Gastrocnemius medialis (tissue), 4 donors: ENCODE results near the gene TLE2. TPM values are rescaled to one million over a fixed set of nuclear protein-coding genes. Genes with fewer than 3 reads are reported as not detected.

Source experiments
- ATAC-seq, 2 donors: fragments of 150-250 bp; one replicate each; pipeline ENCODE4 v1.9.1; 2016
- DNase-seq, 2 donors: peaks; one replicate each; pipeline ENCODE4 v3.0.0-alpha.2; 2019
- H3K27ac ChIP-seq, 4 donors: fragments of 200-600 bp; sonication (generic); 1 replicate in 1 of 4; 2 replicates in 3 of 4; pipeline ENCODE4 v1.5.1; 2016 to 2018; ENCODE audit warnings: mild to moderate bottlenecking in 2 of 4, moderate library complexity in 1 of 4
- H3K27me3 ChIP-seq, 3 donors: fragments of 200-600 bp; sonication (generic) in 2 of 3; 1 replicate in 1 of 3; 2 replicates in 2 of 3; pipeline versions ENCODE4 v1.5.1 to v1.6.0; 2016 to 2019; ENCODE audit warnings: mild to moderate bottlenecking in 1 of 3, moderate library complexity in 1 of 3
- H3K36me3 ChIP-seq, 2 donors: fragments of 200-600 bp; sonication (generic) in 1 of 2; one replicate each; pipeline ENCODE4 v1.5.1; 2017 to 2018
- H3K4me1 ChIP-seq, 2 donors: fragments of 200-600 bp; sonication (generic) in 1 of 2; one replicate each; pipeline ENCODE4 v1.5.1; 2016 to 2017; ENCODE audit warnings: mild to moderate bottlenecking in 2 of 2
- H3K4me3 ChIP-seq, 4 donors: fragments of 200-600 bp; sonication (generic) in 3 of 4; 1 replicate in 1 of 4; 2 replicates in 3 of 4; pipeline ENCODE4 v1.5.1; 2016 to 2019; ENCODE audit warnings: mild to moderate bottlenecking in 2 of 4
- H3K9me3 ChIP-seq, 3 donors: fragments of 200-600 bp; sonication (generic) in 2 of 3; 1 replicate in 1 of 3; 2 replicates in 2 of 3; pipeline ENCODE4 v1.5.1; 2016 to 2019
- CTCF ChIP-seq, 5 experiments: fragments of 450-650 bp in 3 of 5; fragments of 200-600 bp in 2 of 5; sonication (generic) in 2 of 5; IDR thresholded peaks in 4 of 5; conservative IDR thresholded peaks in 1 of 5; 1 replicate in 4 of 5; 2 replicates in 1 of 5; pipeline ENCODE4 v1.5.1; 2016 to 2019; ENCODE audit warnings: antibody characterized with exemption in 5 of 5, mild to moderate bottlenecking in 3 of 5, moderate library complexity in 3 of 5
- POLR2A ChIP-seq, 2 donors: fragments of 450-650 bp; IDR thresholded peaks; one replicate each; pipeline ENCODE4 v1.6.1; 2017; ENCODE audit warnings: antibody characterized with exemption in 2 of 2, mild to moderate bottlenecking in 2 of 2, moderate library complexity in 2 of 2
- in situ Hi-C, 4 donors: fragments of 200-750 bp; cut with MboI; loops; one replicate each; pipeline versions ENCODE4 v1.15.0 to v1.8.0; 2017; ENCODE audit warnings: low sequenced_read_pairs in 4 of 4
- intact Hi-C: fragments of 100-400 bp; cut with DNase I; formaldehyde crosslinking; loops from one replicate; pipeline ENCODE4 v1.15.1; 2023; ENCODE audit warnings: low total_unique reads
- total RNA-seq, 4 donors: library from RNA; depleted of rRNA; stranded (reverse); fragments of >200 nt; gene quantifications; one replicate each; pipeline versions ENCODE4 v1.1.0 to v1.2.3, GENCODE V29; 2016

The TLE2 gene
- total RNA-seq, 4 donors from 2014 or later = 26.1 to 48.5 (median 45.2) TPM

- intact Hi-C loops = no loop called here
- H3K27ac ChIP-seq = peak overlapping the region; percentile 78 to 99 (median 82)
- DNase-seq = peak; percentile 78 to 88
These were observed 28.2 kb upstream of the TLE2 start for GRCh38 chr19:3057275-3057714.

GRCh38 chr19:3056417-3057088 lies 27.5 kb upstream of the TLE2 start:
- intact Hi-C loops (no loop called here), in situ Hi-C loops (loop anchor here in 1 of 4 donors (25.0 kb wide), 1 partner anchor 94 kb away; no protein-coding TSS in a partner anchor)
- H3K27me3 ChIP-seq = no peaks in the 10 kb centered on the region
- peak overlapping the region; percentile 78 to 99 (median 82) for H3K27ac ChIP-seq
- no peaks in the 10 kb centered on the region for H3K9me3 ChIP-seq
- no peak for DNase-seq
- no peak overlapping the region for H3K4me3 ChIP-seq
- ATAC-seq = no peak
- TF ChIP-seq CTCF (IDR thresholded peaks at IDR 0.05 in 4 of 5, conservative IDR thresholded peaks at IDR 0.05 in 1 of 5) (no peak), POLR2A (IDR thresholded peaks at IDR 0.05) (no peak)
- H3K36me3 ChIP-seq = peaks cover 3 to 56% of the 10 kb centered on the region in 2 donors
- peaks cover 61% of the 10 kb centered on the region in 2 donors for H3K4me1 ChIP-seq

More at GRCh38 chr19:3057275-3057714, 28.2 kb upstream of the TLE2 start:
- Histone ChIP-seq H3K9me3 (no peaks in the 10 kb centered on the region), H3K4me1 (peaks cover 61% of the 10 kb centered on the region in 2 donors), H3K27me3 (no peaks in the 10 kb centered on the region), H3K4me3 (no peak overlapping the region), H3K36me3 (peaks cover 3 to 56% of the 10 kb centered on the region in 2 donors)
- ATAC-seq = peak; percentile 75 to 79
- TF ChIP-seq POLR2A (IDR thresholded peaks at IDR 0.05) (no peak), CTCF (IDR thresholded peaks at IDR 0.05 in 4 of 5, conservative IDR thresholded peaks at IDR 0.05 in 1 of 5) (peak in 1 of 5 experiments; percentile 40)
- in situ Hi-C loops = loop anchor here in 1 of 4 donors (25.0 kb wide), 1 partner anchor 95 kb away; no protein-coding TSS in a partner anchor

- Histone ChIP-seq H3K4me3 (no peak overlapping the region), H3K9me3 (no peaks in the 10 kb centered on the region), H3K36me3 (peaks cover 3 to 56% of the 10 kb centered on the region in 2 donors), H3K27me3 (no peaks in the 10 kb centered on the region), H3K27ac (peak overlapping the region; percentile 50 to 85 (median 78)), H3K4me1 (peaks cover 57 to 58% of the 10 kb centered on the region in 2 donors)
- TF ChIP-seq POLR2A (IDR thresholded peaks at IDR 0.05) (no peak), CTCF (IDR thresholded peaks at IDR 0.05 in 4 of 5, conservative IDR thresholded peaks at IDR 0.05 in 1 of 5) (no peak)
- DNase-seq (peak in 1 of 2 donors; percentile 47), ATAC-seq (no peak)
- in situ Hi-C loops (loop anchor here in 1 of 4 donors (25.0 kb wide), 1 partner anchor 94 kb away; no protein-coding TSS in a partner anchor), intact Hi-C loops (no loop called here)
These were observed 26.8 kb upstream of the TLE2 start for GRCh38 chr19:3055741-3056416.

DNA sequence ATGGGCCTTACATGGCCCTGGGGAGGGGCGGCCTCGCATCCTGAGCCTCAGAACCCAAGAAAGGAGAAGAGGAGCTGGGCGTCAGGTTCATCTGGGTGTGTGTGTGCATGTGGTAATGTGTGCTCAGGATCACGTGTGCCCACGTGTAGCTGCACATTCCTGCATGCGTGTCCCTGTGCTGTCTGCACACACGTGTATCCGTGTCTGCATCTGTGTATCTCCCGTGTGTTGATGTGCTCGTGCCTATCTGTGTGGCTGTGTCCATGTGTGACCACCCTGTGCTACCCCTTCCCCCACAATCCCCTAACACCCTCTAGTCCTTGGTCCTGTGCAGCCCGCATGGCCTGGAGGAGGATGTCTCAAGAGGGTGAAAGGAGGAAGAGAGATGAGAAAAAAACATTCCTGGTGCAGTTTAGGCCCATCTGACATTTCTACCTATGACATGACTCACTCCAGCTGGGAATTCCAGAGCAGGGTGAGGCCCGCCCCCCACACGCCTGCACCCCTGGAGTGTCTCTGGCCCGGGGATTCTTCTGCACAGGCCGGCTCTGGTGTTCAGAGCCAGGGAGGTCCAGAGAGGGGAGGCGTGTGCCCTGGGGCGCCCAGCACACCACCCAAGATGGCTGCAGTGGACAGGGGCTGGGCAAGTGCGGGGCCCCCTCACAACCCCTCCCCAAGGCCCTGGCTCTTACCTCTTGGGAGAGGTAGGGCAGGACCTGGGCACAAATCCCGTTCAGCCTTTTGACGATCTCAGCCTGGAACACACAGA lies 26.1 kb upstream of the TLE2 start:
- ATAC-seq (no peak), DNase-seq (no peak)
- TF ChIP-seq POLR2A (IDR thresholded peaks at IDR 0.05) = no peak
- no peak for TF ChIP-seq CTCF (IDR thresholded peaks at IDR 0.05 in 4 of 5, conservative IDR thresholded peaks at IDR 0.05 in 1 of 5)
- in situ Hi-C loops = loop anchor here in 1 of 4 donors (25.0 kb wide), 1 partner anchor 93 kb away; no protein-coding TSS in a partner anchor
- Histone ChIP-seq H3K36me3 (peaks cover 3 to 56% of the 10 kb centered on the region in 2 donors), H3K4me3 (no peak overlapping the region), H3K27me3 (no peaks in the 10 kb centered on the region), H3K4me1 (peaks cover 51% of the 10 kb centered on the region in 2 donors), H3K9me3 (no peaks in the 10 kb centered on the region), H3K27ac (peak overlapping the region; percentile 15 to 85 (median 64))
- intact Hi-C loops = no loop called here
